SK-N-SH (cell line): Measurements from ENCODE around the gene NDN. TPM values are rescaled to one million over a fixed set of nuclear protein-coding genes. Genes with fewer than 3 reads are reported as not detected.

ENCODE experiments used
- CTCF ChIA-PET: fragments of 300-600, 350-600 bp; formaldehyde crosslinking; extraction: SDS; loops from one replicate; lab custom pipeline; 2021; lab: Yijun Ruan, JAX
- POLR2A ChIA-PET: fragments of 350-600 bp; sonication (Branson Sonifier 250); formaldehyde crosslinking; extraction: SDS; loops from one replicate; lab custom pipeline; 2020; ENCODE audit warnings: antibody characterized with exemption, inconsistent platforms; lab: Yijun Ruan, JAX
- DNase-seq: peaks from one replicate; pipeline ENCODE4 v3.0.0; 2012
- H2AFZ ChIP-seq: fragments of 200-600 bp; sonication (generic); 2 replicates; pipeline ENCODE4 v1.8.1; 2016; ENCODE audit warnings: antibody characterized with exemption, mild to moderate bottlenecking, low read depth
- H3F3A ChIP-seq: fragments of 200-600 bp; sonication (generic); replicated peaks from 2 replicates; pipeline ENCODE3; 2016; ENCODE audit warnings: antibody characterized with exemption, mild to moderate bottlenecking; ENCODE audit not compliant: insufficient read depth
- H3K27ac ChIP-seq, 2 experiments: fragments of 200-500 bp in 1 of 2; fragments of 200-600 bp in 1 of 2; sonication (Bioruptor generic) in 1 of 2; sonication (generic), shearing (Covaris generic) in 1 of 2; 2 replicates each; pipeline versions ENCODE4 v1.5.1 to v1.6.1; 2014 to 2016; ENCODE audit warnings: low read depth in 2 of 2, inconsistent platforms in 1 of 2, low read length in 1 of 2, mild to moderate bottlenecking in 1 of 2, mixed read lengths in 1 of 2
- H3K27me3 ChIP-seq: fragments of 200-600 bp; sonication (generic), shearing (Covaris generic); 2 replicates; pipeline ENCODE4 v1.6.1; 2016; ENCODE audit warnings: mixed run types; ENCODE audit not compliant: insufficient read depth
- H3K36me3 ChIP-seq, 2 experiments: fragments of 200-500 bp in 1 of 2; fragments of 200-600 bp in 1 of 2; sonication (Bioruptor generic) in 1 of 2; sonication (generic) in 1 of 2; replicated peaks in 1 of 2; 2 replicates each; pipeline versions ENCODE3 to v1.5.1; 2014 to 2016; ENCODE audit warnings: low read length in 1 of 2, mild to moderate bottlenecking in 1 of 2; ENCODE audit not compliant: insufficient read depth in 2 of 2, control insufficient read depth in 1 of 2
- H3K4me1 ChIP-seq, 2 experiments: fragments of 200-500 bp in 1 of 2; fragments of 200-600 bp in 1 of 2; sonication (Bioruptor generic) in 1 of 2; sonication (generic), shearing (Covaris generic) in 1 of 2; 2 replicates each; pipeline versions ENCODE4 v1.5.1 to v1.6.1; 2014 to 2016; ENCODE audit warnings: low read depth in 1 of 2, low read length in 1 of 2, mixed run types in 1 of 2; ENCODE audit not compliant: insufficient read depth in 2 of 2, control insufficient read depth in 1 of 2
- H3K4me2 ChIP-seq: fragments of 200-600 bp; sonication (generic), shearing (Covaris generic); 2 replicates; pipeline ENCODE4 v1.6.1; 2017; ENCODE audit warnings: mixed run types
- H3K4me3 ChIP-seq, 2 experiments: fragments of 200-500 bp in 1 of 2; fragments of 200-600 bp in 1 of 2; sonication (Bioruptor generic) in 1 of 2; sonication (generic), shearing (Covaris generic) in 1 of 2; 2 replicates each; pipeline versions ENCODE4 v1.5.1 to v1.8.1; 2014 to 2016; ENCODE audit warnings: low read depth in 2 of 2, inconsistent platforms in 1 of 2, low read length in 1 of 2, mild to moderate bottlenecking in 1 of 2, mixed read lengths in 1 of 2, moderate library complexity in 1 of 2
- H3K79me2 ChIP-seq: fragments of 200-600 bp; sonication (generic); 2 replicates; pipeline ENCODE4 v1.8.1; 2017; ENCODE audit warnings: mild to moderate bottlenecking; ENCODE audit not compliant: insufficient read depth
- H3K9ac ChIP-seq: fragments of 200-600 bp; sonication (generic); 2 replicates; pipeline ENCODE4 v1.6.1; 2017; ENCODE audit warnings: mixed run types
- H3K9me2 ChIP-seq: fragments of 200-600 bp; sonication (generic); 2 replicates; pipeline ENCODE4 v1.6.1; 2017; ENCODE audit warnings: mixed run types
- H3K9me3 ChIP-seq: fragments of 200-600 bp; sonication (generic); 2 replicates; pipeline ENCODE4 v1.6.1; 2017; ENCODE audit warnings: mixed run types, mild to moderate bottlenecking, moderate library complexity
- H4K20me1 ChIP-seq: fragments of 200-600 bp; sonication (generic); 2 replicates; pipeline ENCODE4 v1.6.1; 2017; ENCODE audit warnings: mild to moderate bottlenecking, mixed run types; ENCODE audit not compliant: insufficient read depth
- CHD2 ChIP-seq: fragments of 150-350 bp; IDR thresholded peaks from 2 replicates; pipeline ENCODE4 v1.6.1; 2018; ENCODE audit warnings: low read length; ENCODE audit not compliant: partially characterized antibody
- ELF1 ChIP-seq: IDR thresholded peaks from 2 replicates; pipeline ENCODE4 v1.4.0; 2012
- EZH2phosphoT487 ChIP-seq: fragments of 200-600 bp; sonication (generic); IDR thresholded peaks from 2 replicates; pipeline ENCODE4 v1.6.1; 2017; ENCODE audit warnings: low read depth, mixed run types, mild to moderate bottlenecking, antibody characterized with exemption, moderate library complexity, borderline replicate concordance
- FOSL2 ChIP-seq: IDR thresholded peaks from 2 replicates; pipeline ENCODE4 v1.4.0; 2012; ENCODE audit warnings: low read depth, mild to moderate bottlenecking, moderate library complexity, borderline replicate concordance
- FOXJ3 ChIP-seq: sonication (generic); formaldehyde crosslinking; IDR thresholded peaks from 2 replicates; pipeline ENCODE4 v1.5.1; 2020; ENCODE audit warnings: mild to moderate bottlenecking, missing genetic modification reagents
- FOXM1 ChIP-seq: IDR thresholded peaks from 2 replicates; pipeline ENCODE4 v1.4.0; 2012; ENCODE audit warnings: low read depth, mild to moderate bottlenecking
- GATA2 ChIP-seq: sonication (generic); formaldehyde crosslinking; IDR thresholded peaks from 2 replicates; pipeline ENCODE4 v1.5.0; 2020; ENCODE audit warnings: mild to moderate bottlenecking, missing genetic modification reagents
- MXI1 ChIP-seq: IDR thresholded peaks from 2 replicates; pipeline ENCODE4 v1.6.1; 2012; ENCODE audit warnings: mild to moderate bottlenecking, low read depth, low read length, improper control_type of control experiment
- NRF1 ChIP-seq: IDR thresholded peaks from 2 replicates; pipeline ENCODE4 v1.6.1; 2012; ENCODE audit warnings: low read depth, mild to moderate bottlenecking, low read length
- POLR2AphosphoS5 ChIP-seq: IDR thresholded peaks from 2 replicates; pipeline ENCODE4 v1.6.1; 2012; ENCODE audit warnings: low read depth, low read length
- RCOR1 ChIP-seq: fragments of 150-350 bp; IDR thresholded peaks from 2 replicates; pipeline ENCODE4 v1.6.1; 2017; ENCODE audit warnings: antibody characterized with exemption, low read length
- RFX5 ChIP-seq: IDR thresholded peaks from 2 replicates; pipeline ENCODE4 v1.6.1; 2012; ENCODE audit warnings: mild to moderate bottlenecking, improper control_type of control experiment, low read length
- RXRA ChIP-seq: IDR thresholded peaks from 2 replicates; pipeline ENCODE4 v1.4.0; 2012; ENCODE audit warnings: low read depth, mild to moderate bottlenecking, borderline replicate concordance
- SMC3 ChIP-seq: IDR thresholded peaks from 2 replicates; pipeline ENCODE4 v1.6.1; 2012; ENCODE audit warnings: low read depth, low read length, improper control_type of control experiment
- TCF12 ChIP-seq: IDR thresholded peaks from 2 replicates; pipeline ENCODE4 v1.4.0; 2012
- TEAD4 ChIP-seq: IDR thresholded peaks from 2 replicates; pipeline ENCODE4 v1.4.0; 2012; ENCODE audit warnings: mild to moderate bottlenecking, borderline replicate concordance; ENCODE audit not compliant: insufficient read depth
- WGBS: methylation state at CpG from one replicate; pipeline ENCODE4 v1.1.6; 2017; ENCODE audit warnings: low lambda C conversion rate; 5-methylcytosine and 5-hydroxymethylcytosine counted together
- polyA plus RNA-seq, 3 experiments: library from polyadenylated mRNA; depleted of rRNA; stranded (reverse); fragments of >200 nt; gene quantifications; 2 replicates each; pipeline ENCODE4 v1.2.3, GENCODE V29; 2012
- TF ChIP-seq, protein P1 (sequence below): IDR thresholded peaks from 2 replicates; pipeline ENCODE4 v1.4.0; 2012; ENCODE audit warnings: low read depth
- TF ChIP-seq, protein P2 (sequence below): fragments of 200-600 bp; sonication (generic); IDR thresholded peaks from 2 replicates; pipeline ENCODE4 v1.6.1; 2017; ENCODE audit warnings: antibody characterized with exemption, mild to moderate bottlenecking, moderate library complexity
- TF ChIP-seq, protein P3 (sequence below): IDR thresholded peaks from 2 replicates; pipeline ENCODE4 v1.6.1; 2012; ENCODE audit warnings: mild to moderate bottlenecking, low read depth, low read length, moderate library complexity
- TF ChIP-seq, protein P4 (sequence below): IDR thresholded peaks from 2 replicates; pipeline ENCODE4; 2012

Gene NDN
- polyA plus RNA-seq, 1 of the 3 experiments (the other 2 are of a cell fraction), result 31.6 TPM

DNA sequence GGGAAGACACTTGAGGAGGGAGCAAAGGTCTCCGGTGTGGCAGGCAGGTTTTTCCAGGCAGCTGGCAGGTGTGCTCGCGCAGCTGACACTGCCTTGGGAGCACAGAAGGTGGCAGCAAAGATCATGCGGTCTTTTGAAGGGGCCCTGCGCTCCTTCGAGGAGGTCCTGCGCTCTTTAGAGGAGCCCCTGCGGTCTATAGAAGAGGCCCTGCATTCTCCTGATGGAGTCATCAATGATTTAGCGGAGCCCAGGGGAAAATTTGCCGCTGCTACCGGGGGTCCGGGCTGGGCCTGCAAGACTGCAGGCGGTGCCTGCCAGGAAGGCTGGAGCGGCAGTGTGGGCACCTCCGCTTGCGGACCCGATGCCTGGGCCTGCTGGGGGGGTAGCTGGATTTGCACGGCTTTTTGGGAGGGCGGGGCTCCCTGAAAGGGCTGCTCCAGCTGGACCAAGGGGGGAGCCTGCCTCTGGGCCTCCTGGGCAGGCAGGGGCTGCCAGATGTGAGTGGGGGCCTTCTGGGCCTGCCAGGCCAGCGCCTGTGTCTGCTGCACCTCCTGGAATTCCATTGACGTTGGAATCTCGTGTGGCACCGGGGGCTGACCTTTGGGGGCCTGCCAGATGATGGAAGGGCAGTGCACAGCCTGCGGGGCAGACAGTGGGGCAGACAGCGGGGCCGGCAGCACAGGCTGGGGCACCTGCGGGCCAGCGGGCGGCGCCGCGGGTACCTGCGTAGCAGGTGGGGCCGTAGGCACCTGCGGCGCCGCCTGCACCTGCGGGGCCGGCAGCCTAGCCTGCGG, 41.5 kb downstream of the NDN start:
- H2AFZ ChIP-seq, result no peak overlapping the region
- ChIA-PET POLR2A (no interaction called here), CTCF (interaction anchor here (1.9 to 2.6 kb wide), 2 partner anchors 215 to 233 kb away, joined by 7 to 13 read pairs; no protein-coding TSS in a partner anchor)
- H3K36me3 ChIP-seq, result no peaks in the 10 kb centered on the region
- H3K9me3 ChIP-seq, result no peaks in the 10 kb centered on the region
- DNase-seq, result peak; percentile 10
- H3K4me3 ChIP-seq, result no peak overlapping the region
- no peak overlapping the region for H3K9ac ChIP-seq
- no peak overlapping the region for H3K4me2 ChIP-seq
- 67% methylated on average over 16 of the region's 40 CpGs for WGBS
- H3F3A ChIP-seq, result no peaks in the 10 kb centered on the region
- no peaks in the 10 kb centered on the region for H3K9me2 ChIP-seq
- H3K79me2 ChIP-seq, result no peaks in the 10 kb centered on the region
- no peaks in the 10 kb centered on the region for H4K20me1 ChIP-seq
- TF ChIP-seq, protein P1, sequence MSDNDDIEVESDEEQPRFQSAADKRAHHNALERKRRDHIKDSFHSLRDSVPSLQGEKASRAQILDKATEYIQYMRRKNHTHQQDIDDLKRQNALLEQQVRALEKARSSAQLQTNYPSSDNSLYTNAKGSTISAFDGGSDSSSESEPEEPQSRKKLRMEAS, result no peak
- TF ChIP-seq GATA2 (CRISPR knock-in tag) (no peak), POLR2AphosphoS5 (no peak)
- H3K27ac ChIP-seq, result no peak overlapping the region
- peaks cover 20% of the 10 kb centered on the region; the same call in 1 of the 2 replicates for H3K27me3 ChIP-seq
- H3K4me1 ChIP-seq, result no peaks in the 10 kb centered on the region

DNA sequence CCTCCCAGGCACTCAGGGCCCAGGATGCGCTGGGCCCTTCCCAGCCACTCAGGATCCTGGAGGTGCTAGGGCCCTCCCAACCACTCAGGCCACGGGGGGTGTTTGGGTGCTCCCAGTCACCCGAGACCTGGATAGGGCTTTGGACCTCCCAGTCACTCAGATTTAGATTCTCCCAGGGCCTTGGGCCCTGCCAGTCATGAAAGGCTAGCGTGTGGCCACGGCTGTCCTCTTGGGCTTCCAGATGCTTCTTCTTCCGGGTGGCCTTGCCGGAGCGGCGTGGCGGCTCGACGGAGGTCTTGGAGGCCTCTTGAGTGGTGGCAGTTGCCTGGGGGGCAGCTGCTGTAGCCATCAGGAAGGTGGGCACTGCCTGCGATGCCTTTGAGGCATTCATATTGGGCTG, 42.3 kb downstream of the NDN start:
- no peaks in the 10 kb centered on the region for H4K20me1 ChIP-seq
- WGBS, result 60% methylated on average over 4 of the region's 13 CpGs
- H3K9me3 ChIP-seq, result no peaks in the 10 kb centered on the region
- ChIA-PET POLR2A (no interaction called here), CTCF (interaction anchor here (1.5 to 2.6 kb wide), 4 partner anchors 9 to 233 kb away, joined by 3 to 13 read pairs (median 8); no protein-coding TSS in a partner anchor)
- no peaks in the 10 kb centered on the region for H3K9me2 ChIP-seq
- no peaks in the 10 kb centered on the region for H3K36me3 ChIP-seq
- H3K27me3 ChIP-seq, result peaks cover 16% of the 10 kb centered on the region; the same call in 1 of the 2 replicates
- H3K4me1 ChIP-seq, result no peaks in the 10 kb centered on the region
- no peak overlapping the region for H3K4me3 ChIP-seq
- no peak for DNase-seq
- no peak overlapping the region for H3K9ac ChIP-seq
- H3F3A ChIP-seq, result no peaks in the 10 kb centered on the region
- no peak overlapping the region for H3K27ac ChIP-seq
- no peak overlapping the region for H3K4me2 ChIP-seq
- H2AFZ ChIP-seq, result no peak overlapping the region
- H3K79me2 ChIP-seq, result no peaks in the 10 kb centered on the region
- no peak for TF ChIP-seq FOSL2
- TF ChIP-seq TEAD4, result no peak
- TF ChIP-seq TCF12, result no peak
- no peak for TF ChIP-seq RCOR1
- no peak for TF ChIP-seq MXI1
- TF ChIP-seq RXRA, result no peak
- TF ChIP-seq FOXM1, result no peak
- TF ChIP-seq, protein P2, sequence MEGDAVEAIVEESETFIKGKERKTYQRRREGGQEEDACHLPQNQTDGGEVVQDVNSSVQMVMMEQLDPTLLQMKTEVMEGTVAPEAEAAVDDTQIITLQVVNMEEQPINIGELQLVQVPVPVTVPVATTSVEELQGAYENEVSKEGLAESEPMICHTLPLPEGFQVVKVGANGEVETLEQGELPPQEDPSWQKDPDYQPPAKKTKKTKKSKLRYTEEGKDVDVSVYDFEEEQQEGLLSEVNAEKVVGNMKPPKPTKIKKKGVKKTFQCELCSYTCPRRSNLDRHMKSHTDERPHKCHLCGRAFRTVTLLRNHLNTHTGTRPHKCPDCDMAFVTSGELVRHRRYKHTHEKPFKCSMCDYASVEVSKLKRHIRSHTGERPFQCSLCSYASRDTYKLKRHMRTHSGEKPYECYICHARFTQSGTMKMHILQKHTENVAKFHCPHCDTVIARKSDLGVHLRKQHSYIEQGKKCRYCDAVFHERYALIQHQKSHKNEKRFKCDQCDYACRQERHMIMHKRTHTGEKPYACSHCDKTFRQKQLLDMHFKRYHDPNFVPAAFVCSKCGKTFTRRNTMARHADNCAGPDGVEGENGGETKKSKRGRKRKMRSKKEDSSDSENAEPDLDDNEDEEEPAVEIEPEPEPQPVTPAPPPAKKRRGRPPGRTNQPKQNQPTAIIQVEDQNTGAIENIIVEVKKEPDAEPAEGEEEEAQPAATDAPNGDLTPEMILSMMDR, result no peak
- TF ChIP-seq, protein P3, sequence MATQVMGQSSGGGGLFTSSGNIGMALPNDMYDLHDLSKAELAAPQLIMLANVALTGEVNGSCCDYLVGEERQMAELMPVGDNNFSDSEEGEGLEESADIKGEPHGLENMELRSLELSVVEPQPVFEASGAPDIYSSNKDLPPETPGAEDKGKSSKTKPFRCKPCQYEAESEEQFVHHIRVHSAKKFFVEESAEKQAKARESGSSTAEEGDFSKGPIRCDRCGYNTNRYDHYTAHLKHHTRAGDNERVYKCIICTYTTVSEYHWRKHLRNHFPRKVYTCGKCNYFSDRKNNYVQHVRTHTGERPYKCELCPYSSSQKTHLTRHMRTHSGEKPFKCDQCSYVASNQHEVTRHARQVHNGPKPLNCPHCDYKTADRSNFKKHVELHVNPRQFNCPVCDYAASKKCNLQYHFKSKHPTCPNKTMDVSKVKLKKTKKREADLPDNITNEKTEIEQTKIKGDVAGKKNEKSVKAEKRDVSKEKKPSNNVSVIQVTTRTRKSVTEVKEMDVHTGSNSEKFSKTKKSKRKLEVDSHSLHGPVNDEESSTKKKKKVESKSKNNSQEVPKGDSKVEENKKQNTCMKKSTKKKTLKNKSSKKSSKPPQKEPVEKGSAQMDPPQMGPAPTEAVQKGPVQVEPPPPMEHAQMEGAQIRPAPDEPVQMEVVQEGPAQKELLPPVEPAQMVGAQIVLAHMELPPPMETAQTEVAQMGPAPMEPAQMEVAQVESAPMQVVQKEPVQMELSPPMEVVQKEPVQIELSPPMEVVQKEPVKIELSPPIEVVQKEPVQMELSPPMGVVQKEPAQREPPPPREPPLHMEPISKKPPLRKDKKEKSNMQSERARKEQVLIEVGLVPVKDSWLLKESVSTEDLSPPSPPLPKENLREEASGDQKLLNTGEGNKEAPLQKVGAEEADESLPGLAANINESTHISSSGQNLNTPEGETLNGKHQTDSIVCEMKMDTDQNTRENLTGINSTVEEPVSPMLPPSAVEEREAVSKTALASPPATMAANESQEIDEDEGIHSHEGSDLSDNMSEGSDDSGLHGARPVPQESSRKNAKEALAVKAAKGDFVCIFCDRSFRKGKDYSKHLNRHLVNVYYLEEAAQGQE, result no peak
- no peak for TF ChIP-seq GATA2 (CRISPR knock-in tag)
- TF ChIP-seq NRF1, result no peak
- TF ChIP-seq EZH2phosphoT487, result no peak
- no peak for TF ChIP-seq SMC3
- TF ChIP-seq CHD2, result no peak
- TF ChIP-seq ELF1, result no peak
- TF ChIP-seq RFX5, result no peak
- TF ChIP-seq, protein P4, sequence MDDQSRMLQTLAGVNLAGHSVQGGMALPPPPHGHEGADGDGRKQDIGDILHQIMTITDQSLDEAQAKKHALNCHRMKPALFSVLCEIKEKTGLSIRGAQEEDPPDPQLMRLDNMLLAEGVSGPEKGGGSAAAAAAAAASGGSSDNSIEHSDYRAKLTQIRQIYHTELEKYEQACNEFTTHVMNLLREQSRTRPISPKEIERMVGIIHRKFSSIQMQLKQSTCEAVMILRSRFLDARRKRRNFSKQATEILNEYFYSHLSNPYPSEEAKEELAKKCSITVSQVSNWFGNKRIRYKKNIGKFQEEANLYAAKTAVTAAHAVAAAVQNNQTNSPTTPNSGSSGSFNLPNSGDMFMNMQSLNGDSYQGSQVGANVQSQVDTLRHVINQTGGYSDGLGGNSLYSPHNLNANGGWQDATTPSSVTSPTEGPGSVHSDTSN, result no peak
- no peak for TF ChIP-seq FOXJ3 (CRISPR knock-in tag)
